NAMALWA (cell line): ENCODE measurements around the gene FOXD3.
"Not testable (repeated sequence)": the region's sequence is repeated elsewhere in the genome, so short reads cannot be mapped to it uniquely, and the experiment has no call there.

Experiments used
- DNase-seq: peaks from one replicate; pipeline ENCODE4 v3.0.0-alpha.2; 2015; ENCODE audit warnings: low spot score

FOXD3 gene

DNA sequence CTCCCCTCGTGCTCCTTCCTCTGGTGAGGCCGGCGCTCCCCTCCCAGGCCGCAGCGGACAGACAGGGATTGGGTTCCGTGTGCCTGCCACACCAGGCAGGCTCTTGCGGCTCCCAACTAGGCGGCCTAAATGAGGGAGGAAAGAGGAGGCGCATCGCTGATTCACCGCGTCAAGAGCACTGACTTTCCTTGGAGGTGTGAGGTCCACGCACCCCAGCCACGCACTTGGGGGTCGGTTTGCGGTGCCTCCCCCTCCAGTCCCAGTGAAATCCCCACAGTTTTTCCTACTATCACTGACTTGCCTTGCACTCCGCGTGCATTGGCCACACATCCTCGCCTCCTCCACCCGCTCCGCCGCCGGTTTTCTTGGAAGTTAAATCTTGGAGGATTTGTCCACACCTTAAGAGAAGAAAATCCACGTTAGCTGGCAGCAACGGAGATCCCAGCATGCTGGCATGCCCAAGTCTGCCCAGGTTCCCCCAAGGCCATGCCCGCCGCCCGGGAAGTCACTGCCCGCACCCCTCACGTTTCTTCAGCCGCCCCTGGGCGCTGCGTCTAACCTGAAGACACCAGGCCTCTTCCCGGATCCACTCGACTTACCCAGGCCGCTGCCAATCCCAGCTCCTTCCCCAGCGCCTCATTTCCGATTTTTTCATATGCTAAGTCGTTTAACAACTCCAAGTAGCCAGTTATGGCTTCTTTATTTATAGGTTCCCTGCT, 1.1 kb upstream of the FOXD3 start:
- no peak for DNase-seq

DNA sequence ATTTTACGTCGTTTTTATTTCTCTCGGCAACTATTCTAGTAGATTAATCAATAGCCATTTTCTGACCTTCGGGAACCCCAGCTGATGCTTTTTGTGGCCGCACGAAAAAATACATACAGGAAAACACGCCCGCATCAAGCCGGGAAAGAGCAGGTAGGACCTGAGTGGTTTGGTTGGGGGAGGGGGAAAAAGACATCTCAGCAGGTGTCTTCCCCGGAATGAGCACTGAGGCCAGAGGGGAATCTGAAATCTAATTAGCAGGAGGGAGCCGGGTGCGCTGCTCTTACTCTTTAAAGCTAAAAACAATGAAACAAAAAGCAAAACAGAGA, 618 bp upstream of the FOXD3 start:
- no peak for DNase-seq

DNA sequence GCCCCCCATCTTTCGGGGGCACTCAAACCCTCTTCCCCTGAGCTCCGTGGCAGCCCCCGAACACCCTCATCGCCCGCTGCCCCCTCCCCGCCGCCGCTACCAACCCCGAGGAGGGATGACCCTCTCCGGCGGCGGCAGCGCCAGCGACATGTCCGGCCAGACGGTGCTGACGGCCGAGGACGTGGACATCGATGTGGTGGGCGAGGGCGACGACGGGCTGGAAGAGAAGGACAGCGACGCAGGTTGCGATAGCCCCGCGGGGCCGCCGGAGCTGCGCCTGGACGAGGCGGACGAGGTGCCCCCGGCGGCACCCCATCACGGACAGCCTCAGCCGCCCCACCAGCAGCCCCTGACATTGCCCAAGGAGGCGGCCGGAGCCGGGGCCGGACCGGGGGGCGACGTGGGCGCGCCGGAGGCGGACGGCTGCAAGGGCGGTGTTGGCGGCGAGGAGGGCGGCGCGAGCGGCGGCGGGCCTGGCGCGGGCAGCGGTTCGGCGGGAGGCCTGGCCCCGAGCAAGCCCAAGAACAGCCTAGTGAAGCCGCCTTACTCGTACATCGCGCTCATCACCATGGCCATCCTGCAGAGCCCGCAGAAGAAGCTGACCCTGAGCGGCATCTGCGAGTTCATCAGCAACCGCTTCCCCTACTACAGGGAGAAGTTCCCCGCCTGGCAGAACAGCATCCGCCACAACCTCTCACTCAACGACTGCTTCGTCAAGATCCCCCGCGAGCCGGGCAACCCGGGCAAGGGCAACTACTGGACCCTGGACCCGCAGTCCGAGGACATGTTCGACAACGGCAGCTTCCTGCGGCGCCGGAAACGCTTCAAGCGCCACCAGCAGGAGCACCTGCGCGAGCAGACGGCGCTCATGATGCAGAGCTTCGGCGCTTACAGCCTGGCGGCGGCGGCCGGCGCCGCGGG, 837 bp downstream of the FOXD3 start:
- DNase-seq: no peak

DNA sequence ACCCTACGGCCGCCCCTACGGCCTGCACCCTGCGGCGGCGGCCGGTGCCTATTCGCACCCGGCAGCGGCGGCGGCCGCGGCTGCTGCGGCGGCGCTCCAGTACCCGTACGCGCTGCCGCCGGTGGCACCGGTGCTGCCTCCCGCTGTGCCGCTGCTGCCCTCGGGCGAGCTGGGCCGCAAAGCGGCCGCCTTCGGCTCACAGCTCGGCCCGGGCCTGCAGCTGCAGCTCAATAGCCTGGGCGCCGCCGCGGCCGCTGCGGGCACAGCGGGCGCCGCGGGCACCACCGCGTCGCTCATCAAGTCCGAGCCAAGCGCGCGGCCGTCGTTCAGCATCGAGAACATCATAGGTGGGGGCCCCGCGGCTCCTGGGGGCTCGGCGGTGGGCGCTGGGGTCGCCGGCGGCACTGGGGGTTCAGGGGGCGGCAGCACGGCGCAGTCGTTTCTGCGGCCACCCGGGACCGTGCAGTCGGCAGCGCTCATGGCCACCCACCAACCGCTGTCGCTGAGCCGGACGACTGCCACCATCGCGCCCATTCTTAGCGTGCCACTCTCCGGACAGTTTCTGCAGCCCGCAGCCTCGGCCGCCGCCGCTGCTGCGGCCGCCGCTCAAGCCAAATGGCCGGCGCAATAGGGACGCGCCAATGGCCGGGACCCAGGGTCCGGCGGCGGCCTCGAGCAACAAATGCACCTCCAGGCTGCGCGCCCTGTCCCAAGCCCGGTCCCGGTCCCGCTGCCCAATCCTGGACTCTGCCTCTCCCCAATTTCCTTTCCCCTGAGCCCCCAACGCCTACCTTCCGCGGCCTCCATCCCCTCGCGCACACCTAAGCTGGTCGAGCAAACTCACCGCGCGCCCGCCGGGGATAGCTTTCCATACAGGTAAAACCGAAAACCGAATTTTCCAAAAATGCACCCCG, 1.8 kb downstream of the FOXD3 start:
- DNase-seq: no peak

- DNase-seq: no peak
Observed at GRCh38 chr1:63324779-63325119, 2.4 kb downstream of the FOXD3 start.

DNA sequence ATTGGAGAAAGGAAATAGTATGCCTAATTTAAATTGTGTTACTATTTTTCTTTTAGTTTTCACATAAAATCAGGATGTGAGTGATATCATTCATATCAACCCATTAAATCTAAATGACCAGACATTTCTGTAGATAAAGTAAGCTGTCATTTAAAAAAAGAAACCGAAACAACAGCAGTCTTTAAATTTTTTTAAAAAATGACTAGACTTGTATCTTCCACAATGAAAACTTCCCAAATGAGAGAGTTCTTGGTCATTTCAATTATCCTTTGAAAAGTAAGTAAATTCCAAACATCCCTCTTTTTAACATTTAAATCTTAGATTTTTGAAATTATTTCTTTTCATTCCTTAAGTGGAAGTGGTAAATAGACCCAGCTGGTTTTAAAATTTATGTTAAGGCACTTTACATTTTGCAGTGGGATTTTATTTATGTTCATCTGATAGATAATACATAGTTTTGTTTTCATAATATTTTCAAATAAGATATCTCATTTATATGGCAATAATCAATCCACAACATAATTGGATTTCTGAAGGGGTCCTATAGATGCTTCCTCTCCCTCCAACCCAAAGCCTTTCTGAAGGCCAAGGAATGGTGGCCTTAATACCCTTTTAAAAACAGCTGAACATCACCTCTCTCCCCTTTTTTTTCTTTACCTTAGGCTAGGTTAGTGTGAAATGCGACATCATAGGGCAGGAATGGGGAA, 3.1 kb downstream of the FOXD3 start:
- DNase-seq: no peak

GRCh38 chr1:63326106-63326472, 3.7 kb downstream of the FOXD3 start:
- no peak for DNase-seq

DNA sequence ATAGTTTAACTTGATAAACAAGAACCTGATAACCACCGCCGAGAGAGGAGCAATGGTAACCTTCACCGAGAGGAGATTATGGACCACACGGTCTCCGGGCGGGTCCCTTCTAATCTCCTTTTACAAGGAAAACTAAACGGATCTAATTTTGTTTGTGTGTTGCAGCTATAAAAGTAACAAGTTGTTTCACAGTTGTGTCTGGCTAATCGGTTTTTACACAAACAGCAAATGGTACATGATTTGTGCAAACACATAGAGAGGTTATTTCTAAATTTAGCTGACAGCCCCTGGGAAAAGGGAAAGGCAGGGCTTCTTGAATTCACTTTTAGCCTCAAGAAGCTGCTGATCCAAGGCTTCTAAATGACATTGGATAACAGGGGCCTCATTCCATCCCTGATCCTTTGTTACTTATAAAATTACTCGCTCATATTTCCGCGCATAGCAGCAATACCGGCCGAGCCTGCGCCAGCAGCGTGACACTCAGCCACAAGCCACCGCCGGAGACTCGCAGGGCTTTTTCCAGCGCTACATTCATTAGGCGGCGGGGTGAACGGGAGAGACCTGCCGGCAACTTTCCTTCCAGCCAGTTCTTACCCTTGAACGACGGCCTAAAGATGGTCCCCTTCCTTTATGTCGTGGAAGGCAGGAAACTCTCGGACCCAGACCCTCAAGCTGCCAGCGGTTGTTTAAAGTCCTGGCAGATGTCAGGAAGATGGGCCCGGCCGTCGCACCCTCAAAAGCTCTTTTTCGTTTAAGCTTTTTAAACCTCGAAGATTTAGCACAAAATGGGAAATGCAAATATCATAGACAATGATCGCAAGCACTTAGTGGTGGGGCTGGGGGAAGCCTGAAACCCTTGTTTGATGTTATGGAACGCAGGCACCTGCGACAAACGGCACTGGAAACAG, 4.4 kb downstream of the FOXD3 start:
- DNase-seq: peak; percentile 41

DNA sequence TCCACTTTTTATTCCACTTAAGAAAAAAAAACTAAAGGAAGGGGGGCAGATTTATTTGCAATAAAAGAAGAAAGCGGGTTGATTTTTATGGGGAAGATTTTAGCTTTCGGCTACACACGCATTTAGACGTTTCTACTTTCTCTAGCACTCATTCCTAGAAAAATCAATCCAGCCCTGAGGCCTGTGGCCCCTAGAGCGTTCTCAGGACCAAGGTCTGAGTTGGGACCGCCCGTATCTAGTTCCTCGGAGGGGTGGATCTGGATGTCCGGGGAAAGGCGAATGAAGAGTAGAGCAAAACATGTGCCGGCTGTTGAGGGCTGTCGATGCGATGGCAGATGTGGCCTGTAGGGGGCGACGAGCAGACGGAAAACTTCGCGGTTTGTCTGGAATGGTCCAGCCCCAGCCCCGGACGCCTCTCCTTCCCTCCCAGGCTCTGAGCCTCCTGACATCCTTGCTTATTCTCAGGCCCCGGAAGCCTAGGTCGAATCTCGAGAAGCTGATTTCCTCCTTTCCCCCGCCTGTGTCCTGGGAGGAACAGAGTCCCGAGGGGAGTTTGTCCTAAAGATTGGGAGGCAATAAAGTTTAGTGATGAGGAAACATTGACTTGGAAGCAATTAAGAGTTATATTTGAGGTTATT, 5.2 kb downstream of the FOXD3 start:
- peak; percentile 82 for DNase-seq

- no peak for DNase-seq
Observed at GRCh38 chr1:63328122-63328521, 5.8 kb downstream of the FOXD3 start.

DNA sequence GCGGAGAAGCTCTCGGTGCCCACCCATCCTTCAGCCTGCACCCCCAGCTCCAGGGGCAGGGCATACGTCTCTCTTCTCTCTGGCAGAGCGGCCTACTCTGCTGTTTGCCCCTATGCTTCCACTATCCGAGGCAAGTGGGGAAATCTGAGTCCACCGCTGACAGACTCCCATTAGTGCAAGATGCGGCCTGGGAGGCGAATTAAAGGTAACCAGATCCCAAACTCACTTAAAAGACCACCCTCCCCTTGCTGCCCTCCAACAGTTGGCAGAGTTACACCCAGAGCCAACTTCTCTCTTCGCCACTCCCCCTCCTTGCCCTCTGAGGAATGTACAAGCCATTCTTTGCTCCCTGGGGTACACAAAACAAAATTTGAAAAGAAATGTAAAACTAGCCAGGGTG, 6.4 kb downstream of the FOXD3 start:
- no peak for DNase-seq

DNA sequence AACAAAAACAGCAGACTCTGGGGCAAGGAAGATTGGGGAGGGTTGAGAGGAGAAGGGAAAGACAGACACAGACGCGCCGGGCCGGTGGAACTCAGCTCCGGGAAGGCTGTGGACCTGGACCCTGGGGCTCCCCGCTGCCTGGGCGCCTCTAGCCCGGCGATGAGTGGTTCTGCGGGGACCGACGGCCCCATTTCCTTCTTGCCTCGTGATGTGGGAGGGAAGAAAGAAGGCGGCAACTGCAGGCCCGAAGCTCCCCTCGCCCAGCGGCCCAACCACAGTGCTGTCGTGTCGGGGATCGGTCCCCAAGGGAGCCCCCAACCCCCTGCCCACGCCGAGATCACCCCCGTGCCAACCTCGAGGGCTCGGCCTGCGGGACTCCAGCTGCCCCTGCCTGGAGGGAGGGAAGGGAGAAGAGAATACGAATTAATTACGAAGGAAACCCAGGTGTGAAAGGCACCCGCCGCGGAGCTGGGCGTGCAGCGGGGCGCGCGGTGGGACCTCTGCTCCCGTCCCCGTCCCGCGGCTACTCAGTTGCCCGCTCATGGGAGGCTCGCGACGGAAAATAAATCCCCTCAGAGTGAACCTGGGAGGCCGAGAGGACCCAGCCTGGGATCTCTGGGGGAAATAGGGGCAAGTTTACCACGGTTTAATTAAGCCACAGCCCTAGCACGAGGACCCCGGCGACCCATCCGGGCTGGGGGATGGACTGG, 7.4 kb downstream of the FOXD3 start:
- no peak for DNase-seq

- DNase-seq: no peak
Observed at GRCh38 chr1:63330331-63330916, 8.1 kb downstream of the FOXD3 start.

DNA sequence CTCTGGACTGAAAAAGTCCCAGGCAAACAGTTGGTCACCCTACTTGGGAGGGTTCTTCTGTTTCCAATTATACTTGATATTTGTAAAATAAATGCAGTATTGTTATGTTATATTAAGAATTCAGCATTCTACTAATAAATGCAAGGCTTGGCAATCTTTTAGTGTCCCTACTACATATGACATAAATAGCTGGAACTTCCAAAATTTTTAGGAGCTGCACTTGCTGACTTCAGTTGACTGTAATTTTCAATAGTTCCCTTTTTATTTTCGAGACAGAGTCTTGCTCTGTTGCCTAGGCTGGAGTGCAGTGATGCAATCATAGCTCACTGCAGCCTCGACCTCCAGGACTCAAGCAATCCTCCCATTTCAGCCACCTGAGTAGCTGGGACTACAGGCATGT, 20.0 kb downstream of the FOXD3 start:
- no peak for DNase-seq

DNA sequence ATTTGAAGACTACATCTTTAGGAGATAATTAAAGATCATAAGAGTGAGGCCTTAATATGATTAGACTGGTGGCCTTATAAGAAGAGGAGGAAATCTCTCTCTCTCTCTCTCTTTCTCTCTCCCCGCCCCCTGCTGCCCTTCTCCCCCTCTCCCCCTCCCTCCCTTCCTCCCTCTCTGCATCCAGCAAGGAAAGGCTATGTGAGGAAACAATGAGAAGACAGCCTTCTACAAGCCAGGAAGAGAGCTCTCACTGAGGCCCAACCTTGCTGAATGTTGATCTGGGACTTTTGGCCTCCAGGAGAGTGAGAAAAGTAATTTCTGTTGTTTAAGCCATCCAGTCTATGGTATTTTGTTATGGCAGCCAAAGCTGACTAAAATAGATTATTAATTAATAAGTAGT, 21.6 kb downstream of the FOXD3 start:
- no peak for DNase-seq

DNA sequence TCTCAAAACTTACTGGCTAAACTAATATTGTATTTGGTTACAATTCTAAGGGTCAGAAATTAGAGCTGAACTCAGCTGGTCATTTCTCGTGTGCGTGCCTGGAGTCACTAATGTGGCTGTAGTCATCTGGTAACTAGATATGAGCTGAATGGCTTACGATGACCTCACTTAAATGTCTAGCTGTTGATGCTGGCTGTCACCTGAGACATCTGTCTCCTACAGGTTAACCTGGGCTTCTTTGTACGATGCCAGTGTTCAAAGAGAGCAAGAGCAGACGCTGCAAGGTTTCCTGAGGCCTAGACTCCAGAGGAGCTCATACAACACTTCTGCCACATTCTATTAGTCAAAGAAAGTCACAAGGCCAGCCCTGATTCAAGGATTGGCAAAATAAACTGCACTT, 28.0 kb downstream of the FOXD3 start:
- DNase-seq: no peak

GRCh38 chr1:63352736-63353135, 30.4 kb downstream of the FOXD3 start:
- no peak for DNase-seq

DNA sequence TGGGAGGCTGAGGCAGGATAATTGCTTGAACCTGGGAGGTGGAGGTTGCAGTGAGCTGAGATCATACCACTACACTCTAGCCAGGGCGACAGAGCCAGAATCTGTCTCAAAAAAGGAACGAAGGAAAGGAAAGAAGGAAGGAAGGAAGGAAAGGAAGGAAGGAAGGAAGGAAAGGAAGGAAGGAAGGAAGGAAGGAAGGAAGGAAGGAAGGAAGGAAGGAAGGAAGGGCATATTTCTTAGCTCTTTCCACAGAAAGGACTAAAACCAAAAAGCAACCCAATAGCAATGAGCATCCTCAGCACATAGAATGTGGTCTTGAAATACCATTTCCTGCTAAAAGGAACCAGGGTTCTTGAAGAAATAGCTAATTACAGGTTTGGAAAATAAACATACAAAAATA, 33.9 kb downstream of the FOXD3 start:
- DNase-seq: not testable (repeated sequence)

DNA sequence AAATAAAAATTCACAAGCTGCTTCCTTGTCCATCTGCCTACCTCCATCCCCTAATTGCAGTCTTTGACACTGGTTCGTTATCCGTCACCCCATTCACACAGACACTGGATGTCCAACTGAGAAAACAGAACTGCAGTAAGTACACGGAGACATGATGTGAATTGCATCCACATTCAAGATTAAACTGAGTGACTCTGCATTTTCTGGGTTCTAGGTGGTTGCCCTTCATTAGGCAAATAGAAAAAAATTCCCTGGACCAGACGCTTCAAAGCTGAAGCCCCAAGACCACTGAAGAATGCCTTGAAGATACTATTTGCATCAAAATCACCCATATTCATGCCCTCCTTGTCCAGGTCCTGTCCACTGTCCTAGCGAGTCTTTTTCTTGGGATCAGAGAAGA, 37.2 kb downstream of the FOXD3 start:
- DNase-seq: no peak
